ENCODE measurements around the gene TBL1X.
"Not testable (repeated sequence)": the region's sequence is repeated elsewhere in the genome, so short reads cannot be mapped to it uniquely, and the experiment has no call there.

Gene TBL1X

GRCh38 chrX:9728261-9728660, 263.4 kb downstream of the TBL1X start:
- no peak for DNase-seq

- DNase-seq = no peak
Measured at GRCh38 chrX:9729171-9729885, 264.5 kb downstream of the TBL1X start.

GRCh38 chrX:9730078-9730477, 265.2 kb downstream of the TBL1X start:
- DNase-seq = no peak

GRCh38 chrX:9730752-9731151, 265.9 kb downstream of the TBL1X start:
- DNase-seq = no peak

GRCh38 chrX:9737363-9737762, 272.5 kb downstream of the TBL1X start:
- DNase-seq = no peak

GRCh38 chrX:9738151-9738550, 273.3 kb downstream of the TBL1X start:
- no peak for DNase-seq

- no peak for DNase-seq
Measured at GRCh38 chrX:9739130-9739529, 274.3 kb downstream of the TBL1X start.

- DNase-seq = no peak
Measured at GRCh38 chrX:9745417-9746115, 280.7 kb downstream of the TBL1X start.

GRCh38 chrX:9746148-9746888, 281.5 kb downstream of the TBL1X start:
- no peak for DNase-seq

- no peak for DNase-seq
Measured at GRCh38 chrX:9747644-9748043, 282.8 kb downstream of the TBL1X start.

- DNase-seq = no peak
Measured at GRCh38 chrX:9749146-9749692, 284.4 kb downstream of the TBL1X start.

GRCh38 chrX:9757366-9757765, 292.5 kb downstream of the TBL1X start:
- DNase-seq = no peak

GRCh38 chrX:9758021-9758638, 293.3 kb downstream of the TBL1X start:
- DNase-seq = no peak

- DNase-seq = no peak
Measured at GRCh38 chrX:9759337-9759736, 294.5 kb downstream of the TBL1X start.

- no peak for DNase-seq
Measured at GRCh38 chrX:9765072-9765736, 300.3 kb downstream of the TBL1X start.

GRCh38 chrX:9765737-9766097, 300.9 kb downstream of the TBL1X start, which contains the start of gene GPR143:
Gene GPR143 (minus strand): TSS chrX:9765847. CDS start chrX:9765817, 30 bp downstream.
- DNase-seq = no peak

- DNase-seq = no peak
Measured at GRCh38 chrX:9767375-9767774, 302.5 kb downstream of the TBL1X start.

- DNase-seq = not testable (repeated sequence)
Measured at GRCh38 chrX:9768321-9768839, 303.5 kb downstream of the TBL1X start.

GRCh38 chrX:9770319-9770718, 305.5 kb downstream of the TBL1X start:
- no peak for DNase-seq

- DNase-seq = no peak
Measured at GRCh38 chrX:9772943-9773342, 308.1 kb downstream of the TBL1X start.

- no peak for DNase-seq
Measured at GRCh38 chrX:9775930-9776329, 311.1 kb downstream of the TBL1X start.

GRCh38 chrX:9781941-9782340, 317.1 kb downstream of the TBL1X start:
- no peak for DNase-seq
